ENCODE results near the gene RRP15.

RRP15 gene

GRCh38 chr1:218272366-218272765 is 12.7 kb upstream of the RRP15 start:
- no peak for TF ChIP-seq CTCF (IDR thresholded peaks at IDR 0.05; ENCODE audit: low read depth, low read length, missing control alignments)
- no peak overlapping the region for H3K4me3 ChIP-seq (replicated peaks; ENCODE audit: low read depth, low read length)
- no peak for DNase-seq (ENCODE audit: extremely low read depth, low read depth)

GRCh38 chr1:218273762-218274479 is 11.2 kb upstream of the RRP15 start:
- H3K4me3 ChIP-seq (replicated peaks; ENCODE audit: low read depth, low read length), result no peak overlapping the region
- no peak for TF ChIP-seq CTCF (IDR thresholded peaks at IDR 0.05; ENCODE audit: low read depth, low read length, missing control alignments)

GRCh38 chr1:218274511-218274910 is 10.6 kb upstream of the RRP15 start:
- H3K4me3 ChIP-seq (replicated peaks; ENCODE audit: low read depth, low read length), result no peak overlapping the region
- TF ChIP-seq CTCF (IDR thresholded peaks at IDR 0.05; ENCODE audit: low read depth, low read length, missing control alignments), result no peak
- no peak for DNase-seq (ENCODE audit: extremely low read depth, low read depth)

More at GRCh38 chr1:218273762-218274479, 11.2 kb upstream of the RRP15 start:
- DNase-seq (ENCODE audit: extremely low read depth, low read depth), result no peak

- no peak for TF ChIP-seq CTCF (IDR thresholded peaks at IDR 0.05; ENCODE audit: low read depth, low read length, missing control alignments)
- DNase-seq (ENCODE audit: extremely low read depth, low read depth), result no peak
- no peak overlapping the region for H3K4me3 ChIP-seq (replicated peaks; ENCODE audit: low read depth, low read length)
Measured at GRCh38 chr1:218275823-218276222, 9.3 kb upstream of the RRP15 start.

GRCh38 chr1:218281285-218281684 is 3.8 kb upstream of the RRP15 start:
- H3K4me3 ChIP-seq (replicated peaks; ENCODE audit: low read depth, low read length), result no peak overlapping the region
- no peak for DNase-seq (ENCODE audit: extremely low read depth, low read depth)
- no peak for TF ChIP-seq CTCF (IDR thresholded peaks at IDR 0.05; ENCODE audit: low read depth, low read length, missing control alignments)

- DNase-seq (ENCODE audit: extremely low read depth, low read depth), result no peak
- H3K4me3 ChIP-seq (replicated peaks; ENCODE audit: low read depth, low read length), result peak overlapping the region; percentile 96
- no peak for TF ChIP-seq CTCF (IDR thresholded peaks at IDR 0.05; ENCODE audit: low read depth, low read length, missing control alignments)
Measured at GRCh38 chr1:218284377-218284916, 646 bp upstream of the RRP15 start.

All from HFF-Myc (cell line).